DOHH2 (cell line): ENCODE measurements around the gene RECQL5.

Source experiments
- H3F3A ChIP-seq: fragments of 200-600 bp; sonication (generic), shearing (Covaris generic); 2 replicates; pipeline ENCODE4 v1.6.0; 2016; ENCODE audit warnings: antibody characterized with exemption, mild to moderate bottlenecking; ENCODE audit not compliant: control insufficient read depth, insufficient read depth
- H3K27ac ChIP-seq: fragments of 200-600 bp; sonication (generic); 2 replicates; pipeline ENCODE4 v1.5.1; 2014; ENCODE audit warnings: low read depth, mild to moderate bottlenecking, low read length, moderate library complexity
- H3K27me3 ChIP-seq: fragments of 200-600 bp; sonication (generic); 2 replicates; pipeline ENCODE4 v1.6.1; 2014; ENCODE audit warnings: mild to moderate bottlenecking, low read length, mixed read lengths; ENCODE audit not compliant: control insufficient read depth
- H3K36me3 ChIP-seq: fragments of 200-600 bp; sonication (generic); 2 replicates; pipeline ENCODE4 v1.6.1; 2014; ENCODE audit warnings: mild to moderate bottlenecking, low read length, moderate library complexity, mixed read lengths; ENCODE audit not compliant: control insufficient read depth
- H3K4me1 ChIP-seq: fragments of 200-600 bp; sonication (generic); 2 replicates; pipeline ENCODE4 v1.6.1; 2014; ENCODE audit warnings: mild to moderate bottlenecking, low read length, mixed read lengths; ENCODE audit not compliant: control insufficient read depth
- H3K4me2 ChIP-seq: fragments of 200-600 bp; sonication (generic); 2 replicates; pipeline ENCODE4 v1.6.0; 2014; ENCODE audit warnings: mild to moderate bottlenecking, low read length, moderate library complexity
- H3K4me3 ChIP-seq: fragments of 200-600 bp; sonication (generic); 2 replicates; pipeline ENCODE4 v1.5.1; 2014; ENCODE audit warnings: mild to moderate bottlenecking, low read length, mixed read lengths
- H3K79me2 ChIP-seq: fragments of 200-600 bp; sonication (generic); 2 replicates; pipeline ENCODE4 v1.6.1; 2014; ENCODE audit warnings: mild to moderate bottlenecking, low read length, mixed read lengths; ENCODE audit not compliant: control insufficient read depth
- H3K9me2 ChIP-seq: fragments of 200-600 bp; sonication (generic); replicated peaks from 2 replicates; pipeline ENCODE4 v1.6.1; 2014; ENCODE audit warnings: mild to moderate bottlenecking, low read length, mixed read lengths; ENCODE audit not compliant: control insufficient read depth
- H3K9me3 ChIP-seq: fragments of 200-600 bp; sonication (generic); 2 replicates; pipeline ENCODE4 v1.6.1; 2014; ENCODE audit warnings: antibody characterized with exemption, low read length, mixed read lengths; ENCODE audit not compliant: control insufficient read depth, insufficient read depth
- H4K20me1 ChIP-seq: fragments of 200-600 bp; sonication (generic); 2 replicates; pipeline ENCODE4 v1.6.0; 2014; ENCODE audit warnings: low read depth, mild to moderate bottlenecking, antibody characterized with exemption, low read length, moderate library complexity; ENCODE audit not compliant: control insufficient read depth, insufficient read depth
- EZH2phosphoT487 ChIP-seq: fragments of 200-600 bp; sonication (generic); IDR thresholded peaks from 2 replicates; pipeline ENCODE4 v1.6.1; 2017; ENCODE audit warnings: borderline replicate concordance, mild to moderate bottlenecking, antibody characterized with exemption, low read length, moderate library complexity, mixed read lengths
- TF ChIP-seq, protein P1 (sequence below): fragments of 200-600 bp; sonication (generic); IDR thresholded peaks from one replicate; pipeline ENCODE4 v1.5.1; 2014; ENCODE audit warnings: antibody characterized with exemption, mild to moderate bottlenecking, low read depth, low read length; ENCODE audit not compliant: poor library complexity, severe bottlenecking

Gene RECQL5

DNA sequence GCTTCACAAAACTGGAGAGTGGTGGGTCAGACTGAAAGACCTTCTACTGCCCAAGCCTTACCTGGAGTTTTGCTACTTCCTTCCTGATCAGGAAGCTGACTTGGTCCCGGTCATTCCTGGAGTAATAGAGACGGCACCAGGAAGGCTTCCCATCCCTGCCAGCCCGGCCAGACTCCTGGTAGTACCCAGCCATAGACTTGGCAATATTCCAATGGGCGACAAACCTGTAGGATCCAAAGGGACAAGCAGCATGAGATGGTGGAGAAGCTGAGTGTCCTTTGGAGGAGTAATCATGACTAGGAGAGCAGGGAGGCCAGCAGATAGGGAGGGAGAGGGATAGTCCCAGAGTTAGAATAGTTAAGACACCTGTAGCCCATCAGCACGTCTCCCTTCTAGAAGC lies 8.7 kb downstream of the RECQL5 start:
- H3K4me3 ChIP-seq = no peak overlapping the region
- peaks cover 5% of the 10 kb centered on the region for H3F3A ChIP-seq
- peaks cover 22% of the 10 kb centered on the region for H3K79me2 ChIP-seq
- no peak for TF ChIP-seq EZH2phosphoT487
- TF ChIP-seq, protein P1, sequence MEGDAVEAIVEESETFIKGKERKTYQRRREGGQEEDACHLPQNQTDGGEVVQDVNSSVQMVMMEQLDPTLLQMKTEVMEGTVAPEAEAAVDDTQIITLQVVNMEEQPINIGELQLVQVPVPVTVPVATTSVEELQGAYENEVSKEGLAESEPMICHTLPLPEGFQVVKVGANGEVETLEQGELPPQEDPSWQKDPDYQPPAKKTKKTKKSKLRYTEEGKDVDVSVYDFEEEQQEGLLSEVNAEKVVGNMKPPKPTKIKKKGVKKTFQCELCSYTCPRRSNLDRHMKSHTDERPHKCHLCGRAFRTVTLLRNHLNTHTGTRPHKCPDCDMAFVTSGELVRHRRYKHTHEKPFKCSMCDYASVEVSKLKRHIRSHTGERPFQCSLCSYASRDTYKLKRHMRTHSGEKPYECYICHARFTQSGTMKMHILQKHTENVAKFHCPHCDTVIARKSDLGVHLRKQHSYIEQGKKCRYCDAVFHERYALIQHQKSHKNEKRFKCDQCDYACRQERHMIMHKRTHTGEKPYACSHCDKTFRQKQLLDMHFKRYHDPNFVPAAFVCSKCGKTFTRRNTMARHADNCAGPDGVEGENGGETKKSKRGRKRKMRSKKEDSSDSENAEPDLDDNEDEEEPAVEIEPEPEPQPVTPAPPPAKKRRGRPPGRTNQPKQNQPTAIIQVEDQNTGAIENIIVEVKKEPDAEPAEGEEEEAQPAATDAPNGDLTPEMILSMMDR = no peak
- H3K27ac ChIP-seq = peak overlapping the region; percentile 4; the same call in 1 of the 2 replicates
- H3K27me3 ChIP-seq = no peaks in the 10 kb centered on the region
- no peaks in the 10 kb centered on the region for H3K9me2 ChIP-seq
- H4K20me1 ChIP-seq = no peaks in the 10 kb centered on the region
- H3K4me1 ChIP-seq = peaks cover 65% of the 10 kb centered on the region
- no peaks in the 10 kb centered on the region for H3K9me3 ChIP-seq
- peaks cover 78% of the 10 kb centered on the region for H3K36me3 ChIP-seq
- H3K4me2 ChIP-seq = no peak overlapping the region

DNA sequence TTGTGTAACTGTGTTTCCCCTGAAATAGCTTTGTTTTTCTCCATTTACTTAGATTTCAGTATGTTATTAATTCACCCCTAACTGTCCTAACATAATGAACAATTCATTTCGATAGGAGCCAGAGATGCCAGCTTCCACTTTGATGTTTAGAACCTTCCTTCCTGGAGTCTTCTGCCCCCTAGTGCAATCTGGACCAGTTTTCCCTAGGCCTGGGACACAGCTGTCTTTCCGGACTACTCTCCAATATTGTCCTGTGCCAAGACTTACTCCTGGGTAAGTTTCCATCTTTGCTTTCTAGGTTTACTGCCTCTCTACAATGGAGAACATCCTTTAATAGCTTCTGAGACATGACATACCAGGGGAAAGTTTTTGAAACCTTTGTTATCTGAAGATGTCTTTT lies 12.8 kb downstream of the RECQL5 start:
- H3K27ac ChIP-seq = peak overlapping the region; percentile 34
- H3K9me2 ChIP-seq = no peaks in the 10 kb centered on the region
- peaks cover 31% of the 10 kb centered on the region for H3K4me1 ChIP-seq
- peaks cover 18% of the 10 kb centered on the region for H3K79me2 ChIP-seq
- no peaks in the 10 kb centered on the region for H4K20me1 ChIP-seq
- H3K27me3 ChIP-seq = no peaks in the 10 kb centered on the region
- H3K9me3 ChIP-seq = no peaks in the 10 kb centered on the region
- TF ChIP-seq, protein P1 = no peak
- TF ChIP-seq EZH2phosphoT487 = no peak
- peaks cover 78% of the 10 kb centered on the region for H3K36me3 ChIP-seq
- H3K4me2 ChIP-seq = peak overlapping the region; percentile 22; the same call in 1 of the 2 replicates
- H3F3A ChIP-seq = peaks cover 5% of the 10 kb centered on the region
- H3K4me3 ChIP-seq = no peak overlapping the region

DNA sequence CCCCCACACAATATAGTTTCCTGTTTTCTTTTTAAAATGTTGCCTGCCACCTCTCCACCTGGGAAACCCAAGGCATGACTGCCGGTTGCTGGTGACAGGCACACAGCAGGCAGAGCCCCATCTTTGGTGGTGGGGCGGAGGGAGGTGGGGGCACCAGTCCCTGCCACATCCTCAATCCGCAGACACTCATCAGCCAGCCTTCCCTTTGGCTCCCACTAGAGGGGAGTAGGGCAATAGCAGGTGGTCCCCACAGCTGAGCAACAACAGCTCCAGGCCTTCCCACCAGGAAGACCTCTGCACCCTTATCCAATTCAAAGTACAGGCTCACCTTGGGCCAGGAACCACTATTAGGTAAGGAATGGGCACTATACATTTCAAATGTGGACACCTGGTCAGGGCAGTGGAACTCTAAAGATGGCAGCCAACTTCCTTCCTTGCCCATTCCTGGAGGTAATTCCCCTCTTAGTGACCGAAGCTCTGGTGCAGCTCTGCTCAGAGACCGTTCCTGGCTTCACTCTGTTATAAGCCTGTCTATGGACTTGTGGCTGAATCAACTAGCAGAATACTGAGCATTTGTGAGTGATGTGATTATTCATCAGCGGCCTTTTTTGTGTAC lies 13.9 kb downstream of the RECQL5 start:
- H3K79me2 ChIP-seq = peaks cover 21% of the 10 kb centered on the region
- no peak overlapping the region for H3K4me2 ChIP-seq
- peaks cover 5% of the 10 kb centered on the region for H3F3A ChIP-seq
- no peak overlapping the region for H3K27ac ChIP-seq
- H3K4me3 ChIP-seq = no peak overlapping the region
- H3K27me3 ChIP-seq = no peaks in the 10 kb centered on the region
- no peaks in the 10 kb centered on the region for H4K20me1 ChIP-seq
- peaks cover 79% of the 10 kb centered on the region for H3K36me3 ChIP-seq
- peaks cover 19% of the 10 kb centered on the region for H3K4me1 ChIP-seq
- no peaks in the 10 kb centered on the region for H3K9me3 ChIP-seq
- H3K9me2 ChIP-seq = no peaks in the 10 kb centered on the region
- TF ChIP-seq EZH2phosphoT487 = no peak
- TF ChIP-seq, protein P1 = peak; percentile 87
